Measurements from ENCODE around the gene LMTK2.

The LMTK2 gene

GRCh38 chr7:98075801-98076200, 30.9 kb upstream of the LMTK2 start:
- H3K27me3 ChIP-seq (replicated peaks in 2 of 5; ENCODE audit: control insufficient read depth in 4 of 5, insufficient read depth in 5 of 5, low read length in 4 of 5): peaks cover 0 to 2% (median 0%) of the 10 kb centered on the region in 5 experiments
- ChIA-PET POLR2A (no interaction called here), CTCF (interaction anchor here (1.4 kb wide), 1 partner anchor 54 kb away, joined by 3 read pairs; no protein-coding TSS in a partner anchor)
- H3K9me3 ChIP-seq (ENCODE audit: control extremely low read depth in 1 of 5, control insufficient read depth in 4 of 5, insufficient read depth in 2 of 5, low read depth in 1 of 5, low read length in 4 of 5): no peaks in the 10 kb centered on the region
- H3K4me3 ChIP-seq (ENCODE audit: control insufficient read depth in 1 of 7, extremely low read depth in 1 of 7, insufficient read depth in 4 of 7, low read depth in 2 of 7, low read length in 6 of 7): no peak overlapping the region
- no CpG with 5 or more reads among the region's 2 CpGs for WGBS (ENCODE audit: insufficient coverage)
- H3K4me1 ChIP-seq (ENCODE audit: control extremely low read depth in 1 of 4, control insufficient read depth in 4 of 4, insufficient read depth in 4 of 4, low read length in 3 of 4): no peaks in the 10 kb centered on the region
- no peaks in the 10 kb centered on the region for H3K36me3 ChIP-seq (ENCODE audit: control insufficient read depth in 4 of 4, insufficient read depth in 4 of 4, low read length in 3 of 4)
- no peak for DNase-seq
- no peak overlapping the region for H3K27ac ChIP-seq (ENCODE audit: insufficient read depth in 1 of 2, low read depth in 1 of 2, low read length in 2 of 2, poor library complexity in 1 of 2, severe bottlenecking in 2 of 2)

- H3K9me3 ChIP-seq (ENCODE audit: control extremely low read depth in 1 of 5, control insufficient read depth in 4 of 5, insufficient read depth in 2 of 5, low read depth in 1 of 5, low read length in 4 of 5): no peaks in the 10 kb centered on the region
- POLR2A ChIA-PET: no interaction called here
Measured at GRCh38 chr7:98077762-98078161, 28.9 kb upstream of the LMTK2 start.

GRCh38 chr7:98078197-98078870, 28.3 kb upstream of the LMTK2 start:
- CTCF ChIA-PET: no interaction called here
- DNase-seq: no peak
- Histone ChIP-seq H3K4me3 (ENCODE audit: control insufficient read depth in 1 of 7, extremely low read depth in 1 of 7, insufficient read depth in 4 of 7, low read depth in 2 of 7, low read length in 6 of 7) (no peak overlapping the region), H3K9me3 (ENCODE audit: control extremely low read depth in 1 of 5, control insufficient read depth in 4 of 5, insufficient read depth in 2 of 5, low read depth in 1 of 5, low read length in 4 of 5) (no peaks in the 10 kb centered on the region), H3K27ac (ENCODE audit: insufficient read depth in 1 of 2, low read depth in 1 of 2, low read length in 2 of 2, poor library complexity in 1 of 2, severe bottlenecking in 2 of 2) (no peak overlapping the region), H3K27me3 (replicated peaks in 2 of 5; ENCODE audit: control insufficient read depth in 4 of 5, insufficient read depth in 5 of 5, low read length in 4 of 5) (peaks cover 0 to 2% (median 0%) of the 10 kb centered on the region in 5 experiments), H3K4me1 (ENCODE audit: control extremely low read depth in 1 of 4, control insufficient read depth in 4 of 4, insufficient read depth in 4 of 4, low read length in 3 of 4) (no peaks in the 10 kb centered on the region), H3K36me3 (ENCODE audit: control insufficient read depth in 4 of 4, insufficient read depth in 4 of 4, low read length in 3 of 4) (no peaks in the 10 kb centered on the region)
- 76% methylated on average over 6 of the region's 11 CpGs for WGBS (ENCODE audit: insufficient coverage)
- POLR2A ChIA-PET: no interaction called here

More at GRCh38 chr7:98077762-98078161, 28.9 kb upstream of the LMTK2 start:
- H3K4me3 ChIP-seq (ENCODE audit: control insufficient read depth in 1 of 7, extremely low read depth in 1 of 7, insufficient read depth in 4 of 7, low read depth in 2 of 7, low read length in 6 of 7): no peak overlapping the region
- 100% methylated on average over 3 of the region's 3 CpGs for WGBS (ENCODE audit: insufficient coverage)
- no peak overlapping the region for H3K27ac ChIP-seq (ENCODE audit: insufficient read depth in 1 of 2, low read depth in 1 of 2, low read length in 2 of 2, poor library complexity in 1 of 2, severe bottlenecking in 2 of 2)
- H3K27me3 ChIP-seq (replicated peaks in 2 of 5; ENCODE audit: control insufficient read depth in 4 of 5, insufficient read depth in 5 of 5, low read length in 4 of 5): peaks cover 0 to 2% (median 0%) of the 10 kb centered on the region in 5 experiments
- H3K4me1 ChIP-seq (ENCODE audit: control extremely low read depth in 1 of 4, control insufficient read depth in 4 of 4, insufficient read depth in 4 of 4, low read length in 3 of 4): no peaks in the 10 kb centered on the region
- DNase-seq: no peak
- CTCF ChIA-PET: interaction anchor here (0.7 kb wide), 1 partner anchor 88 kb away, joined by 4 read pairs; no protein-coding TSS in a partner anchor
- no peaks in the 10 kb centered on the region for H3K36me3 ChIP-seq (ENCODE audit: control insufficient read depth in 4 of 4, insufficient read depth in 4 of 4, low read length in 3 of 4)

GRCh38 chr7:98079891-98080648, 26.6 kb upstream of the LMTK2 start:
- ChIA-PET CTCF (no interaction called here), POLR2A (no interaction called here)
- no peaks in the 10 kb centered on the region for H3K36me3 ChIP-seq (ENCODE audit: control insufficient read depth in 4 of 4, insufficient read depth in 4 of 4, low read length in 3 of 4)
- H3K27me3 ChIP-seq (replicated peaks in 2 of 5; ENCODE audit: control insufficient read depth in 4 of 5, insufficient read depth in 5 of 5, low read length in 4 of 5): peaks cover 0 to 2% (median 0%) of the 10 kb centered on the region in 5 experiments
- H3K27ac ChIP-seq (ENCODE audit: insufficient read depth in 1 of 2, low read depth in 1 of 2, low read length in 2 of 2, poor library complexity in 1 of 2, severe bottlenecking in 2 of 2): no peak overlapping the region
- H3K4me3 ChIP-seq (ENCODE audit: control insufficient read depth in 1 of 7, extremely low read depth in 1 of 7, insufficient read depth in 4 of 7, low read depth in 2 of 7, low read length in 6 of 7): no peak overlapping the region
- no peaks in the 10 kb centered on the region for H3K4me1 ChIP-seq (ENCODE audit: control extremely low read depth in 1 of 4, control insufficient read depth in 4 of 4, insufficient read depth in 4 of 4, low read length in 3 of 4)
- H3K9me3 ChIP-seq (ENCODE audit: control extremely low read depth in 1 of 5, control insufficient read depth in 4 of 5, insufficient read depth in 2 of 5, low read depth in 1 of 5, low read length in 4 of 5): no peaks in the 10 kb centered on the region
- WGBS (ENCODE audit: insufficient coverage): 96% methylated on average over 3 of the region's 6 CpGs
- no peak for DNase-seq

- ChIA-PET POLR2A (no interaction called here), CTCF (no interaction called here)
- 95% methylated on average over 3 of the region's 7 CpGs for WGBS (ENCODE audit: insufficient coverage)
- Histone ChIP-seq H3K4me3 (ENCODE audit: control insufficient read depth in 1 of 7, extremely low read depth in 1 of 7, insufficient read depth in 4 of 7, low read depth in 2 of 7, low read length in 6 of 7) (no peak overlapping the region), H3K9me3 (ENCODE audit: control extremely low read depth in 1 of 5, control insufficient read depth in 4 of 5, insufficient read depth in 2 of 5, low read depth in 1 of 5, low read length in 4 of 5) (no peaks in the 10 kb centered on the region), H3K4me1 (ENCODE audit: control extremely low read depth in 1 of 4, control insufficient read depth in 4 of 4, insufficient read depth in 4 of 4, low read length in 3 of 4) (no peaks in the 10 kb centered on the region), H3K27me3 (replicated peaks in 2 of 5; ENCODE audit: control insufficient read depth in 4 of 5, insufficient read depth in 5 of 5, low read length in 4 of 5) (peaks cover 0 to 2% (median 0%) of the 10 kb centered on the region in 5 experiments), H3K27ac (ENCODE audit: insufficient read depth in 1 of 2, low read depth in 1 of 2, low read length in 2 of 2, poor library complexity in 1 of 2, severe bottlenecking in 2 of 2) (no peak overlapping the region), H3K36me3 (ENCODE audit: control insufficient read depth in 4 of 4, insufficient read depth in 4 of 4, low read length in 3 of 4) (no peaks in the 10 kb centered on the region)
- DNase-seq: no peak
Measured at GRCh38 chr7:98081319-98081718, 25.3 kb upstream of the LMTK2 start.

- Histone ChIP-seq H3K4me3 (ENCODE audit: control insufficient read depth in 1 of 7, extremely low read depth in 1 of 7, insufficient read depth in 4 of 7, low read depth in 2 of 7, low read length in 6 of 7) (no peak overlapping the region), H3K4me1 (ENCODE audit: control extremely low read depth in 1 of 4, control insufficient read depth in 4 of 4, insufficient read depth in 4 of 4, low read length in 3 of 4) (no peaks in the 10 kb centered on the region), H3K27ac (ENCODE audit: insufficient read depth in 1 of 2, low read depth in 1 of 2, low read length in 2 of 2, poor library complexity in 1 of 2, severe bottlenecking in 2 of 2) (no peak overlapping the region), H3K27me3 (replicated peaks in 2 of 5; ENCODE audit: control insufficient read depth in 4 of 5, insufficient read depth in 5 of 5, low read length in 4 of 5) (peaks cover 0 to 1% (median 0%) of the 10 kb centered on the region in 5 experiments), H3K36me3 (ENCODE audit: control insufficient read depth in 4 of 4, insufficient read depth in 4 of 4, low read length in 3 of 4) (no peaks in the 10 kb centered on the region), H3K9me3 (ENCODE audit: control extremely low read depth in 1 of 5, control insufficient read depth in 4 of 5, insufficient read depth in 2 of 5, low read depth in 1 of 5, low read length in 4 of 5) (no peaks in the 10 kb centered on the region)
- ChIA-PET CTCF (interaction anchor here (0.6 kb wide), 1 partner anchor 90 kb away, joined by 3 read pairs; no protein-coding TSS in a partner anchor), POLR2A (no interaction called here)
- 100% methylated on average over 2 of the region's 3 CpGs for whole genome bisulfite sequencing (ENCODE audit: insufficient coverage)
- DNase-seq: no peak
Measured at GRCh38 chr7:98084631-98085030, 22.0 kb upstream of the LMTK2 start.

GRCh38 chr7:98085674-98086073, 21.0 kb upstream of the LMTK2 start:
- Histone ChIP-seq H3K27me3 (replicated peaks in 2 of 5; ENCODE audit: control insufficient read depth in 4 of 5, insufficient read depth in 5 of 5, low read length in 4 of 5) (peaks cover 0 to 1% (median 0%) of the 10 kb centered on the region in 5 experiments), H3K4me3 (ENCODE audit: control insufficient read depth in 1 of 7, extremely low read depth in 1 of 7, insufficient read depth in 4 of 7, low read depth in 2 of 7, low read length in 6 of 7) (no peak overlapping the region), H3K4me1 (ENCODE audit: control extremely low read depth in 1 of 4, control insufficient read depth in 4 of 4, insufficient read depth in 4 of 4, low read length in 3 of 4) (no peaks in the 10 kb centered on the region), H3K36me3 (ENCODE audit: control insufficient read depth in 4 of 4, insufficient read depth in 4 of 4, low read length in 3 of 4) (no peaks in the 10 kb centered on the region), H3K27ac (ENCODE audit: insufficient read depth in 1 of 2, low read depth in 1 of 2, low read length in 2 of 2, poor library complexity in 1 of 2, severe bottlenecking in 2 of 2) (no peak overlapping the region), H3K9me3 (ENCODE audit: control extremely low read depth in 1 of 5, control insufficient read depth in 4 of 5, insufficient read depth in 2 of 5, low read depth in 1 of 5, low read length in 4 of 5) (no peaks in the 10 kb centered on the region)
- POLR2A ChIA-PET: no interaction called here
- WGBS (ENCODE audit: insufficient coverage): 83% methylated on average over 3 of the region's 4 CpGs
- DNase-seq: no peak
- CTCF ChIA-PET: interaction anchor here (2.2 to 2.9 kb wide), 2 partner anchors 12 to 83 kb away, joined by 6 to 10 read pairs; no protein-coding TSS in a partner anchor
